HCT116 (cell line): ENCODE data around the gene CPOX. TPM values are rescaled to one million over a fixed set of nuclear protein-coding genes. Genes with fewer than 3 reads are reported as not detected.
A peak's percentile ranks its signal among the peaks of the same experiment; 100 is the strongest.

Source experiments
- ATAC-seq: fragments of 200-7000 bp; cut with Tn5 transposase; 2 replicates; pipeline ENCODE4 v1.9.1; 2020; ENCODE audit warnings: mild to moderate bottlenecking, moderate library complexity
- BruUV-seq: library from RNA; stranded (reverse); fragments of 400-500 nt; replicated peaks from 2 replicates; lab custom pipeline; 2021; lab: Mats Ljungman, UMichigan
- CTCF ChIA-PET: fragments of 300-600 bp; sonication (Branson Sonifier 250); formaldehyde crosslinking; loops from one replicate; lab custom pipeline; 2021; ENCODE audit warnings: antibody characterized with exemption; lab: Charles Lee
- POLR2A ChIA-PET: fragments of 300-600, 350-600 bp; sonication (Branson Sonifier 250); formaldehyde crosslinking; loops from one replicate; lab custom pipeline; 2021; ENCODE audit warnings: antibody characterized with exemption; lab: Charles Lee
- RAD21 ChIA-PET, 2 experiments: fragments of 300-600 bp; sonication (Branson Sonifier 250); formaldehyde crosslinking; loops; one replicate each; lab custom pipeline; 2023; ENCODE audit warnings: low total read pairs in 2 of 2; ENCODE audit not compliant: uncharacterized antibody in 2 of 2, unreplicated experiment in 2 of 2, low non-redundant PET in 1 of 2; lab: Charles Lee
- DNase-seq: peaks from one replicate; pipeline ENCODE4 v3.0.0-alpha.2; 2010; ENCODE audit warnings: low read depth, low spot score
- H2AFZ ChIP-seq: fragments of 200-600 bp; shearing (Covaris generic), sonication (generic); 2 replicates; pipeline ENCODE4 v1.6.1; 2017; ENCODE audit warnings: low read depth, mixed run types, mixed read lengths, antibody characterized with exemption, low read length; ENCODE audit not compliant: poor library complexity, severe bottlenecking
- H3K27ac ChIP-seq: 2 replicates; pipeline ENCODE4 v1.5.1; 2012; ENCODE audit warnings: low read depth, low read length
- H3K27me3 ChIP-seq: fragments of 200-600 bp; sonication (generic); 2 replicates; pipeline ENCODE4 v1.6.1; 2016; ENCODE audit warnings: mixed run types, low read length, mixed read lengths; ENCODE audit not compliant: insufficient read depth
- H3K36me3 ChIP-seq, 2 experiments: fragments of 200-500 bp in 1 of 2; fragments of 200-600 bp in 1 of 2; sonication (Bioruptor generic) in 1 of 2; sonication (generic) in 1 of 2; 2 replicates each; pipeline versions ENCODE4 v1.5.1 to v1.6.1; 2014 to 2016; ENCODE audit warnings: low read length in 2 of 2, inconsistent platforms in 1 of 2, mixed read lengths in 1 of 2, mixed run types in 1 of 2; ENCODE audit not compliant: insufficient read depth in 2 of 2, control insufficient read depth in 1 of 2
- H3K4me1 ChIP-seq, 2 experiments: fragments of 200-600 bp in 1 of 2; sonication (generic) in 1 of 2; 2 replicates each; pipeline versions ENCODE4 v1.5.1 to v1.6.1; 2012 to 2017; ENCODE audit warnings: low read length in 2 of 2, inconsistent platforms in 1 of 2, mild to moderate bottlenecking in 1 of 2, mixed read lengths in 1 of 2, mixed run types in 1 of 2, moderate library complexity in 1 of 2; ENCODE audit not compliant: insufficient read depth in 2 of 2, control insufficient read depth in 1 of 2
- H3K4me2 ChIP-seq: fragments of 200-600 bp; sonication (generic); 2 replicates; pipeline ENCODE4 v1.6.1; 2017; ENCODE audit warnings: mixed run types, low read length, mixed read lengths
- H3K4me3 ChIP-seq, 2 experiments: fragments of 200-600 bp in 1 of 2; sonication (generic) in 1 of 2; replicated peaks in 1 of 2; 2 replicates each; pipeline ENCODE4 v1.5.1; 2011 to 2016; ENCODE audit warnings: low read length in 2 of 2, control low read depth in 1 of 2, low read depth in 1 of 2, mild to moderate bottlenecking in 1 of 2, mixed read lengths in 1 of 2, mixed run types in 1 of 2
- H3K79me2 ChIP-seq: fragments of 200-600 bp; sonication (generic); 2 replicates; pipeline ENCODE4 v1.6.1; 2017; ENCODE audit warnings: mild to moderate bottlenecking, mixed run types, low read length, moderate library complexity, mixed read lengths; ENCODE audit not compliant: insufficient read depth
- H3K9ac ChIP-seq: fragments of 200-600 bp; sonication (generic); 2 replicates; pipeline ENCODE4 v1.6.1; 2016; ENCODE audit warnings: low read length, mixed read lengths
- H3K9me2 ChIP-seq: fragments of 200-600 bp; sonication (generic), shearing (Covaris generic); 2 replicates; pipeline ENCODE4 v1.6.1; 2017; ENCODE audit warnings: mixed run types, mild to moderate bottlenecking, moderate library complexity; ENCODE audit not compliant: insufficient read depth
- H3K9me3 ChIP-seq, 2 experiments: fragments of 200-500 bp in 1 of 2; fragments of 200-600 bp in 1 of 2; sonication (Bioruptor generic) in 1 of 2; sonication (generic) in 1 of 2; 2 replicates each; pipeline ENCODE4 v1.6.1; 2014 to 2017; ENCODE audit warnings: low read length in 2 of 2, mixed read lengths in 2 of 2, inconsistent platforms in 1 of 2, low read depth in 1 of 2, mild to moderate bottlenecking in 1 of 2, mixed run types in 1 of 2, moderate library complexity in 1 of 2; ENCODE audit not compliant: control insufficient read depth in 1 of 2, insufficient read depth in 1 of 2
- H4K20me1 ChIP-seq: fragments of 200-600 bp; sonication (generic), shearing (Covaris generic); 2 replicates; pipeline ENCODE4 v1.6.1; 2017; ENCODE audit warnings: mixed run types, mild to moderate bottlenecking, moderate library complexity; ENCODE audit not compliant: insufficient read depth
- CBX3 ChIP-seq: IDR thresholded peaks from 2 replicates; pipeline ENCODE4 v1.6.1; 2012; ENCODE audit warnings: low read depth
- ELF1 ChIP-seq: IDR thresholded peaks from 2 replicates; pipeline ENCODE4 v1.6.1; 2012; ENCODE audit warnings: low read depth, borderline replicate concordance
- EZH2phosphoT487 ChIP-seq: fragments of 200-600 bp; IDR thresholded peaks from 2 replicates; pipeline ENCODE4 v1.6.1; 2018; ENCODE audit warnings: antibody characterized with exemption, borderline replicate concordance
- FOSL1 ChIP-seq: IDR thresholded peaks from 2 replicates; pipeline ENCODE4 v1.6.1; 2012; ENCODE audit warnings: low read depth
- POLR2AphosphoS5 ChIP-seq: IDR thresholded peaks from 2 replicates; pipeline ENCODE4 v1.6.1; 2011; ENCODE audit warnings: mild to moderate bottlenecking, low read depth, low read length, moderate library complexity
- RAD21 ChIP-seq: IDR thresholded peaks from 2 replicates; pipeline ENCODE4 v1.6.1; 2012; ENCODE audit warnings: low read depth, mild to moderate bottlenecking
- SP1 ChIP-seq: IDR thresholded peaks from 2 replicates; pipeline ENCODE4 v1.6.1; 2012; ENCODE audit warnings: low read depth
- SRF ChIP-seq: IDR thresholded peaks from 2 replicates; pipeline ENCODE4 v1.6.1; 2012; ENCODE audit warnings: low read depth
- TCF7L2 ChIP-seq: IDR thresholded peaks from 2 replicates; pipeline ENCODE4 v1.7.0; 2011; ENCODE audit warnings: borderline replicate concordance, inconsistent platforms; ENCODE audit not compliant: insufficient read depth, insufficient read length; ENCODE audit errors: extremely low read depth
- ZFX ChIP-seq: fragments of 450-650 bp; IDR thresholded peaks from 2 replicates; pipeline ENCODE4 v1.6.1; 2017
- ZNF274 ChIP-seq: fragments of 200-500 bp; sonication (Bioruptor generic); IDR thresholded peaks from 2 replicates; pipeline ENCODE4 v1.6.1; 2014; ENCODE audit warnings: mild to moderate bottlenecking, low read depth, low read length, inconsistent platforms
- intact Hi-C: fragments of 100-400 bp; cut with micrococcal nuclease; formaldehyde crosslinking; loops from 2 replicates; pipeline ENCODE4 v1.10.0; 2022
- total RNA-seq: library from RNA; stranded (reverse); gene quantifications from one replicate; pipeline ENCODE4 v1.2.1, GENCODE V29; 2021; ENCODE audit not compliant: unreplicated experiment
- TF ChIP-seq, protein P1 (sequence below): IDR thresholded peaks from 2 replicates; pipeline ENCODE4 v1.6.1; 2012; ENCODE audit warnings: low read depth

CPOX gene
- total RNA-seq, 1 experiment from 2014 or later = 353 TPM

DNA sequence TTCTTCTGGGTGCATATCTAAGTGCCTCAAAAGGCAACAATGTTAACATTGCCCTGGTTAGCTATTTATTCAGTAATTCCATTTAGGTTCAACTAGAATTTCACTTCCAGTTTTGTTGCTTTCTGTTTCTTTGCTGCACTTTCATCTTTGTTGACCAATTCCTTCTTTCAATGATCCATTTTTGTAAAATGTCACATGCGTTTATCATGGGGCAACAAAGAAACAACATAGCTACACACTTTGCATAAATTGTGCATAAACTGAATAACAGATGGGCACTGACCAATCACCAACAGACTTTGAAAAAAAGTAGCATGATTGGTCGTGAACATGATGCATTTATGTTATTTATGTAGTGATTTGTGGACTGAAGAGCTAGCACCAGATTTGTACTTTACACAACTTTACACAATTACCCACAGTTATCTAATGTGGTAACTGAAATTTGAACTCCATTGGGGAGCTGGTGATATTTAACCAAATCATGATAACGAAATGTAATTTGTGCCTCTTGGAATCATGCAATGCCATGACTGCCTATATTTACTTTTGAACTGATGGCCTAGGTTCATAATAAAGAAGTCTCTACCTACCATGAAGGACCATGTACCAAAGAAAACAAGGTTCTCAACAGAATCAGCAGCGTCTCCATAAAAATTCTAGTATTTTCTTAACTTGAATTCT lies 7.1 kb upstream of the CPOX start:
- no peak for DNase-seq
- ChIA-PET POLR2A (no interaction called here), CTCF (interaction anchor here (0.8 to 4.5 kb wide), 4 partner anchors 9 to 214 kb away, joined by 3 to 130 read pairs (median 21); partner anchors contain the start of gene CPOX), RAD21 (no interaction called here)
- no peak for ATAC-seq
- Histone ChIP-seq H3K9ac (no peak overlapping the region), H3K27me3 (no peaks in the 10 kb centered on the region), H3K9me2 (no peaks in the 10 kb centered on the region), H3K79me2 (no peaks in the 10 kb centered on the region), H2AFZ (peak overlapping the region; percentile 19), H4K20me1 (no peaks in the 10 kb centered on the region), H3K4me1 (no peaks in the 10 kb centered on the region; a peak in 2 of 4 replicates), H3K36me3 (no peaks in the 10 kb centered on the region), H3K4me2 (no peak overlapping the region), H3K27ac (no peak overlapping the region), H3K9me3 (no peaks in the 10 kb centered on the region), H3K4me3 (no peak overlapping the region)
- intact Hi-C loops = loop anchor here (5.0 kb wide), 2 partner anchors 197 to 1152 kb away; no protein-coding TSS in a partner anchor
- BruUV-seq = no TSS peak
- TF ChIP-seq CBX3 = no peak
- TF ChIP-seq FOSL1 = no peak
- TF ChIP-seq RAD21 = no peak
- no peak for TF ChIP-seq SRF
- no peak for TF ChIP-seq SP1
- TF ChIP-seq ZFX = no peak
- TF ChIP-seq EZH2phosphoT487 = no peak
- TF ChIP-seq TCF7L2 = no peak
- no peak for TF ChIP-seq POLR2AphosphoS5
- TF ChIP-seq ZNF274 = no peak
- TF ChIP-seq, protein P1, sequence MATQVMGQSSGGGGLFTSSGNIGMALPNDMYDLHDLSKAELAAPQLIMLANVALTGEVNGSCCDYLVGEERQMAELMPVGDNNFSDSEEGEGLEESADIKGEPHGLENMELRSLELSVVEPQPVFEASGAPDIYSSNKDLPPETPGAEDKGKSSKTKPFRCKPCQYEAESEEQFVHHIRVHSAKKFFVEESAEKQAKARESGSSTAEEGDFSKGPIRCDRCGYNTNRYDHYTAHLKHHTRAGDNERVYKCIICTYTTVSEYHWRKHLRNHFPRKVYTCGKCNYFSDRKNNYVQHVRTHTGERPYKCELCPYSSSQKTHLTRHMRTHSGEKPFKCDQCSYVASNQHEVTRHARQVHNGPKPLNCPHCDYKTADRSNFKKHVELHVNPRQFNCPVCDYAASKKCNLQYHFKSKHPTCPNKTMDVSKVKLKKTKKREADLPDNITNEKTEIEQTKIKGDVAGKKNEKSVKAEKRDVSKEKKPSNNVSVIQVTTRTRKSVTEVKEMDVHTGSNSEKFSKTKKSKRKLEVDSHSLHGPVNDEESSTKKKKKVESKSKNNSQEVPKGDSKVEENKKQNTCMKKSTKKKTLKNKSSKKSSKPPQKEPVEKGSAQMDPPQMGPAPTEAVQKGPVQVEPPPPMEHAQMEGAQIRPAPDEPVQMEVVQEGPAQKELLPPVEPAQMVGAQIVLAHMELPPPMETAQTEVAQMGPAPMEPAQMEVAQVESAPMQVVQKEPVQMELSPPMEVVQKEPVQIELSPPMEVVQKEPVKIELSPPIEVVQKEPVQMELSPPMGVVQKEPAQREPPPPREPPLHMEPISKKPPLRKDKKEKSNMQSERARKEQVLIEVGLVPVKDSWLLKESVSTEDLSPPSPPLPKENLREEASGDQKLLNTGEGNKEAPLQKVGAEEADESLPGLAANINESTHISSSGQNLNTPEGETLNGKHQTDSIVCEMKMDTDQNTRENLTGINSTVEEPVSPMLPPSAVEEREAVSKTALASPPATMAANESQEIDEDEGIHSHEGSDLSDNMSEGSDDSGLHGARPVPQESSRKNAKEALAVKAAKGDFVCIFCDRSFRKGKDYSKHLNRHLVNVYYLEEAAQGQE = no peak
- TF ChIP-seq ELF1 = no peak
